AG04449 (cell line): ENCODE measurements around the gene AJUBA.
A peak's percentile ranks its signal among the peaks of the same experiment; 100 is the strongest.
"Not testable (repeated sequence)": the region's sequence is repeated elsewhere in the genome, so short reads cannot be mapped to it uniquely, and the experiment has no call there.

Source experiments
- CTCF ChIA-PET: fragments of 350-600 bp; formaldehyde crosslinking; extraction: SDS; loops from one replicate; lab custom pipeline; 2021; ENCODE audit warnings: antibody characterized with exemption; lab: Yijun Ruan, JAX
- POLR2A ChIA-PET: fragments of 400-600, 350-600 bp; formaldehyde crosslinking; extraction: SDS; loops from one replicate; lab custom pipeline; 2020; ENCODE audit warnings: antibody characterized with exemption, inconsistent platforms; lab: Yijun Ruan, JAX
- DNase-seq: peaks from one replicate; pipeline ENCODE4 v3.0.0-alpha.2; 2010; ENCODE audit warnings: low read depth, low spot score
- H3K4me3 ChIP-seq: 2 replicates; pipeline ENCODE4 v1.5.1; 2011; ENCODE audit warnings: low read depth, mild to moderate bottlenecking, control low read depth, low read length
- TF ChIP-seq, protein P1 (sequence below): IDR thresholded peaks from one replicate; pipeline ENCODE4 v1.5.1; 2011; ENCODE audit warnings: mild to moderate bottlenecking, moderate library complexity, low read length, control low read depth, inconsistent platforms; ENCODE audit not compliant: insufficient read depth; ENCODE audit errors: missing control alignments

Gene AJUBA

DNA sequence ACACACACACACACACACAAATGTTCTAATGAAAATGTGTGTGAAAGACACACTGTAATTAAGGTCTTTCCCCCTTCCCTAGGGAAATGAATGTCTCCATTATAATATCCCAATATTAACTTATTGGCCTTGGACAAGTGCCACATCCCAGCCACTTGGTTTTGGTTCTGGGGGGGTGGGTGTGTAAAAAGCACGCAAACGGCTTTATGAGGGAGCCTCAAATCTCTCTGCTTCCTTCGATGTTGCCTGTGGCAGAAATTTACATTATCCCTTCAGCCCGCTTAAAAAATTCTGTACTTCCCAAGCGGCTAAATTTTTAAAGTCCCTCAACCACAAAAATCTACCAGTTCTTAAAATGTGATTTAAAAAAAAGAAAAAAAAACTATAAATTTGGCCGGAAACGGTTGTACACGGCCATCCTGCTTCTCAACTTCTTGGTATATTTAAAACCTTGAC is 27.2 kb upstream of the AJUBA start:
- TF ChIP-seq, protein P1, sequence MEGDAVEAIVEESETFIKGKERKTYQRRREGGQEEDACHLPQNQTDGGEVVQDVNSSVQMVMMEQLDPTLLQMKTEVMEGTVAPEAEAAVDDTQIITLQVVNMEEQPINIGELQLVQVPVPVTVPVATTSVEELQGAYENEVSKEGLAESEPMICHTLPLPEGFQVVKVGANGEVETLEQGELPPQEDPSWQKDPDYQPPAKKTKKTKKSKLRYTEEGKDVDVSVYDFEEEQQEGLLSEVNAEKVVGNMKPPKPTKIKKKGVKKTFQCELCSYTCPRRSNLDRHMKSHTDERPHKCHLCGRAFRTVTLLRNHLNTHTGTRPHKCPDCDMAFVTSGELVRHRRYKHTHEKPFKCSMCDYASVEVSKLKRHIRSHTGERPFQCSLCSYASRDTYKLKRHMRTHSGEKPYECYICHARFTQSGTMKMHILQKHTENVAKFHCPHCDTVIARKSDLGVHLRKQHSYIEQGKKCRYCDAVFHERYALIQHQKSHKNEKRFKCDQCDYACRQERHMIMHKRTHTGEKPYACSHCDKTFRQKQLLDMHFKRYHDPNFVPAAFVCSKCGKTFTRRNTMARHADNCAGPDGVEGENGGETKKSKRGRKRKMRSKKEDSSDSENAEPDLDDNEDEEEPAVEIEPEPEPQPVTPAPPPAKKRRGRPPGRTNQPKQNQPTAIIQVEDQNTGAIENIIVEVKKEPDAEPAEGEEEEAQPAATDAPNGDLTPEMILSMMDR: no peak
- ChIA-PET POLR2A (no interaction called here), CTCF (interaction anchor here (0.9 to 3.9 kb wide), 3 partner anchors 10 to 47 kb away, joined by 3 to 62 read pairs (median 5); no protein-coding TSS in a partner anchor)
- no peak for DNase-seq
- peak overlapping the region; percentile 57 for H3K4me3 ChIP-seq

DNA sequence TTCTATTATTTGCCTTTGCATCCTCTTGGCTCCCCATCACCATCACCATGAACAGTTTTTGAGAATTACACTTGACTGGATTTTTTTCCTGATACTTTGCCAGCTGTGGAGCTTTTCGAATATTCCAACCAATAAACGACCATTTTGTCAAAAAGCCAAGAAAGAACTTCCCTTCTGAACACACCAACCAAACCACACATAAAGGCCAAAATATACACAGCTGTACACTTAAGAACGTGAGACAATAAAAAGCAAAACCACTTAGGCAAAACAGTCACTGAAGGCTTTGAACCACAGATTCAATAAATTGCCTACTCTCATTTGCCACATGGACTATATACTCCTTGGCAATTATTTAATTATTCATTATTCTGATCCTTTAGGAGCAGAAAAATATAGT is 26.5 kb upstream of the AJUBA start:
- ChIA-PET CTCF (interaction anchor here (0.9 to 3.9 kb wide), 8 partner anchors 9 to 78 kb away, joined by 3 to 70 read pairs (median 5); no protein-coding TSS in a partner anchor), POLR2A (no interaction called here)
- no peak overlapping the region for H3K4me3 ChIP-seq
- TF ChIP-seq, protein P1: no peak
- DNase-seq: no peak

DNA sequence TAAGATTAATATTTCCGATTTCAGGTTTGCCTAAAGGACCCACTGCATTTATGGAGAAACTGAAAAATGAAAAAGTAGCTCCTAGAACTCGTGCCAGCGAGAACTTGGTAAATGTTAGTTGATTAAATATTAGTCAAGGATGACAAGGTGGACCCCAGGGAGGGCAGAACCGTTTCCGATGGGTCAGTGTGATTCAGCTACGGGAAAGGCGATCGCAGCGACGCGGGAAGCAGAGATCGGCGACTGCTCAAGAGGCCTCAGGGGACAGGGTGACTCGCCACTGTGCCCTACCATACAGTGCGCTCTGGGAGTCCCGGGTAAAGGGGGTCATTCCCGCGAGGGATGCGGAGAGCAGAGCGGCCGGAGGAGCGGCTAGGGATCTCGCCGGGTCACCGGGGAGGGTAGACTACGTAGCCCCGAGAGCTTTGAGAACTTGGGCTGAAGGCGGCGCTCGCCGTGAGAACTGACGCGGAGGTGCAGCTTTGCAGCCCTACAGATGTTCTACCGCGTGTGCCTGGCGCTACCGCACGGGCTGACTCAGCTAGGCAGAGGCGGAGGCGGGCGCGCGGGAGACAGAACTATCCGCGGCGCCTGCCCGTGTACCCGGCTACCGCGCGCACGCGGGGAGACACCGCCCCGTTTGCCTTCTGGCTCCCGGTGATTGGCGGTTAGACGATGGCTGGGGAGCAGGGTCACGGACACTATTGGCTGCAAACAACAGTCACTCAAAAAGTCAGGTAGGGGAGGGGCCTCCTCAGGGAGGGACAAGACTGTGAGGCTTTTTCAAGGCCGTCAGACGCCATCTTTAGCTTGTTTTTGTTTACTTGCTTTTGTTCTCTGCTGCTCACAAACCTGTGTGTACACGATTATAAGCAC is 24.4 kb upstream of the AJUBA start:
- POLR2A ChIA-PET: interaction anchor here (0.9 to 2.2 kb wide), 6 partner anchors 12 to 51 kb away, joined by 3 to 14 read pairs (median 4); partner anchors contain the start of gene PSMB5
- peak overlapping the region; percentile 70 for H3K4me3 ChIP-seq
- TF ChIP-seq, protein P1: peak; percentile 54
- peak; percentile 86 for DNase-seq
- CTCF ChIA-PET: interaction anchor here (0.6 to 3.9 kb wide), 32 partner anchors 8 to 175 kb away, joined by 3 to 70 read pairs (median 4); partner anchors contain the start of genes ACIN1, AJUBA, C14orf119 and CDH24

DNA sequence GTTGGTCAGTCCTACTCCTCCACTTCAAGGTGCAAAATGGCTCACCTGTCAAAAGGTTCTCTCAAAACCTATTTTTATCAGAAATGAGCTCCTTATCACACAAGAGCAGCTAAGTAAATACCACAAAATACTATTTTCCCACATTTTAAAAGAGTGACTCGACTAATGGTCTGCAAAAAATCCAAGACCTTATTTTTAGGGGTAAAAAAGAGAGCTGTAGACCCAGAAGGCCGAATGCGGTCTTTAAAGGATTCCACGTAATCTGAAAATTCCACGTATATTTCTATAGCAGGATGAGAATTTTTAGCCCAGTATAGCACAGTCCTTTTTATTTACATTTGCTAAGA is 23.8 kb upstream of the AJUBA start:
- ChIA-PET POLR2A (interaction anchor here (0.9 to 2.2 kb wide), 3 partner anchors 11 to 26 kb away, joined by 3 to 14 read pairs (median 13); no protein-coding TSS in a partner anchor), CTCF (interaction anchor here (0.6 to 3.9 kb wide), 26 partner anchors 8 to 176 kb away, joined by 3 to 70 read pairs (median 5); partner anchors contain the start of genes AJUBA and CDH24)
- TF ChIP-seq, protein P1: no peak
- DNase-seq: no peak
- peak overlapping the region; percentile 70 for H3K4me3 ChIP-seq

- H3K4me3 ChIP-seq: no peak overlapping the region; the same call in 1 of the 2 replicates
- ChIA-PET CTCF (interaction anchor here (0.6 to 3.9 kb wide), 27 partner anchors 9 to 176 kb away, joined by 3 to 70 read pairs (median 6); partner anchors contain the start of genes AJUBA and CDH24), POLR2A (interaction anchor here (2.2 kb wide), 1 partner anchor 11 kb away, joined by 14 read pairs; no protein-coding TSS in a partner anchor)
Observed at GRCh38 chr14:23005451-23006187, 23.3 kb upstream of the AJUBA start.

GRCh38 chr14:23004274-23004673 is 21.9 kb upstream of the AJUBA start:
- POLR2A ChIA-PET, H3K4me3 ChIP-seq, DNase-seq: not testable (repeated sequence)
- CTCF ChIA-PET: interaction anchor here (1.1 to 2.8 kb wide), 7 partner anchors 9 to 105 kb away, joined by 3 to 19 read pairs (median 4); no protein-coding TSS in a partner anchor

More at GRCh38 chr14:23005451-23006187, 23.3 kb upstream of the AJUBA start:
- TF ChIP-seq, protein P1: no peak
- DNase-seq: no peak
